GM12878 (cell line): Measurements from ENCODE around the gene SESN1. TPM values are rescaled to one million over a fixed set of nuclear protein-coding genes. Genes with fewer than 3 reads are reported as not detected.

Experiments used
- ATAC-seq: fragments of 200-7000 bp; cut with Tn5 transposase; 3 replicates; pipeline ENCODE4 v1.9.1; 2020; ENCODE audit warnings: mild to moderate bottlenecking, moderate library complexity
- BruUV-seq: library from RNA; stranded (reverse); fragments of 400-500 nt; replicated peaks from 2 replicates; lab custom pipeline; 2021; lab: Mats Ljungman, UMichigan
- CTCF ChIA-PET: fragments of 300-600 bp; sonication (Branson Sonifier 250); formaldehyde crosslinking; extraction: SDS; loops from one replicate; lab custom pipeline; 2021; ENCODE audit warnings: inconsistent platforms; lab: Yijun Ruan, JAX
- POLR2A ChIA-PET: fragments of 350-600 bp; formaldehyde crosslinking; extraction: SDS; loops from one replicate; lab custom pipeline; 2021; ENCODE audit warnings: inconsistent platforms; lab: Charles Lee
- RAD21 ChIA-PET: fragments of 300-600 bp; sonication (Branson Sonifier 250); formaldehyde crosslinking; loops from one replicate; lab custom pipeline; 2023; ENCODE audit warnings: antibody characterized with exemption; ENCODE audit not compliant: unreplicated experiment; lab: Charles Lee
- SMC1A ChIA-PET: fragments of 300-600 bp; sonication (Branson Sonifier 250); formaldehyde crosslinking; loops from one replicate; lab custom pipeline; 2023; ENCODE audit not compliant: unreplicated experiment, uncharacterized antibody; lab: Charles Lee
- DNase-seq: peaks from one replicate; pipeline ENCODE4 v3.0.0-alpha.2; 2011; ENCODE audit warnings: low read depth, low spot score
- FAIRE-seq: peaks from 3 replicates; lab custom pipeline; 2011; peaks lifted over from hg19 to GRCh38; lab: Jason Lieb, UNC
- H2AFZ ChIP-seq: 2 replicates; pipeline ENCODE4 v1.6.0; 2011; ENCODE audit warnings: low read depth, low read length, control low read depth; ENCODE audit not compliant: control insufficient read depth
- H3K27ac ChIP-seq: 2 replicates; pipeline ENCODE4 v1.5.1; 2011; ENCODE audit warnings: control low read depth; ENCODE audit not compliant: control insufficient read depth, insufficient read depth
- H3K27me3 ChIP-seq, 2 experiments: replicated peaks in 1 of 2; 2 replicates each; pipeline versions ENCODE4 v1.6.0 to v1.6.1; 2011; ENCODE audit warnings: low read length in 1 of 2; ENCODE audit not compliant: control insufficient read depth in 2 of 2, insufficient read depth in 2 of 2
- H3K36me3 ChIP-seq, 2 experiments: 2 replicates each; pipeline ENCODE4 v1.5.1; 2011; ENCODE audit warnings: low read length in 1 of 2; ENCODE audit not compliant: control insufficient read depth in 2 of 2, insufficient read depth in 2 of 2
- H3K4me1 ChIP-seq: 2 replicates; pipeline ENCODE4 v1.6.1; 2011; ENCODE audit warnings: mild to moderate bottlenecking, low read length, moderate library complexity, mixed read lengths; ENCODE audit not compliant: control insufficient read depth, insufficient read depth
- H3K4me2 ChIP-seq: 2 replicates; pipeline ENCODE4 v1.6.0; 2011; ENCODE audit warnings: control low read depth; ENCODE audit not compliant: control insufficient read depth, insufficient read depth
- H3K4me3 ChIP-seq: fragments of 200-600 bp; sonication (generic); 2 replicates; pipeline ENCODE4 v1.5.1; 2016
- H3K79me2 ChIP-seq: 2 replicates; pipeline ENCODE4 v1.6.0; 2011; ENCODE audit warnings: low read length; ENCODE audit not compliant: control insufficient read depth, insufficient read depth
- H3K9ac ChIP-seq: 2 replicates; pipeline ENCODE4 v1.8.0; 2011; ENCODE audit warnings: low read length, control low read depth, mixed read lengths; ENCODE audit not compliant: control insufficient read depth, insufficient read depth
- H3K9me3 ChIP-seq: replicated peaks from 3 replicates; pipeline ENCODE4 v1.5.1; 2011; ENCODE audit warnings: mild to moderate bottlenecking, low read length; ENCODE audit not compliant: control insufficient read depth, insufficient read depth
- H4K20me1 ChIP-seq: 2 replicates; pipeline ENCODE4 v1.6.0; 2011; ENCODE audit not compliant: control insufficient read depth, insufficient read depth
- EGR1 ChIP-seq, 2 experiments: IDR thresholded peaks; 1 replicate in 1 of 2; 2 replicates in 1 of 2; pipeline ENCODE4 v1.6.1; 2011 to 2012; ENCODE audit warnings: low read depth in 2 of 2, low read length in 2 of 2, borderline replicate concordance in 1 of 2, mild to moderate bottlenecking in 1 of 2, moderate library complexity in 1 of 2
- ETV6 ChIP-seq, 2 experiments: fragments of 450-650 bp in 1 of 2; IDR thresholded peaks in 1 of 2; conservative IDR thresholded peaks in 1 of 2; 2 replicates each; pipeline ENCODE4 v1.6.1; 2014; ENCODE audit warnings: antibody characterized with exemption in 1 of 2, borderline replicate concordance in 1 of 2, low read depth in 1 of 2, mild to moderate bottlenecking in 1 of 2, moderate library complexity in 1 of 2
- FOS ChIP-seq: IDR thresholded peaks from 3 replicates; pipeline ENCODE4 v1.6.1; 2011; ENCODE audit warnings: borderline replicate concordance; ENCODE audit not compliant: insufficient read length; ENCODE audit errors: extremely low read depth
- FOXK2 ChIP-seq: fragments of 450-650 bp; IDR thresholded peaks from 2 replicates; pipeline ENCODE4 v1.6.1; 2017; ENCODE audit warnings: mild to moderate bottlenecking, moderate library complexity
- MEF2A ChIP-seq: IDR thresholded peaks from 2 replicates; pipeline ENCODE4 v1.6.1; 2011; ENCODE audit warnings: low read depth, mild to moderate bottlenecking, low read length, moderate library complexity; ENCODE audit not compliant: insufficient read depth
- RAD21 ChIP-seq: IDR thresholded peaks from 2 replicates; pipeline ENCODE4 v1.6.1; 2011; ENCODE audit warnings: mild to moderate bottlenecking, low read depth, low read length, moderate library complexity; ENCODE audit not compliant: insufficient read depth
- SMARCA5 ChIP-seq: fragments of 450-650 bp; IDR thresholded peaks from 2 replicates; pipeline ENCODE4 v1.6.1; 2017; ENCODE audit warnings: mild to moderate bottlenecking
- SPI1 ChIP-seq: IDR thresholded peaks from 2 replicates; pipeline ENCODE4 v1.6.1; 2011; ENCODE audit warnings: low read depth, mild to moderate bottlenecking, low read length, moderate library complexity, borderline replicate concordance; ENCODE audit not compliant: insufficient read depth
- SUPT20H ChIP-seq: IDR thresholded peaks from 2 replicates; pipeline ENCODE4 v1.6.1; 2011; ENCODE audit warnings: low read depth, mild to moderate bottlenecking, low read length, moderate library complexity, borderline replicate concordance; ENCODE audit not compliant: control insufficient read depth
- ZBED1 ChIP-seq: IDR thresholded peaks from 2 replicates; pipeline ENCODE4 v1.6.1; 2016; ENCODE audit warnings: borderline replicate concordance
- ZNF384 ChIP-seq: IDR thresholded peaks from 2 replicates; pipeline ENCODE4 v1.6.1; 2012; ENCODE audit warnings: low read depth, mild to moderate bottlenecking, low read length, improper control_type of control experiment, borderline replicate concordance
- WGBS: methylation state at CpG from one replicate; pipeline ENCODE4 v1.1.6; 2016; ENCODE audit warnings: low lambda C conversion rate; ENCODE audit not compliant: insufficient replicate concordance, insufficient coverage; ENCODE audit errors: missing lambda C conversion rate; 5-methylcytosine and 5-hydroxymethylcytosine counted together
- in situ Hi-C: fragments of 300-500 bp; cut with MboI; formaldehyde crosslinking; loops from 9 replicates; pipeline ENCODE4 v1.14.3; 2018; ENCODE audit warnings: mixed read lengths
- intact Hi-C: fragments of 100-400 bp; cut with micrococcal nuclease; formaldehyde crosslinking; loops from one replicate; pipeline ENCODE4 v1.14.2; 2022; ENCODE audit not compliant: unreplicated experiment
- polyA plus RNA-seq, 11 experiments: library from polyadenylated mRNA; depleted of rRNA in 4 of 11; unstranded in 6 of 11; stranded (reverse) in 5 of 11; fragments of >200 nt; fragmentation: Nextera tagmentation in 4 of 11; fragmentation: Illumina TruSeq in 1 of 11; extraction: Ambion mirVana in 4 of 11; extraction: Trizol in 1 of 11; gene quantifications; 1 replicate in 1 of 11; 2 replicates in 10 of 11; pipeline versions ENCODE4 v1.2.1 to v1.2.3, GENCODE V29; 2011 to 2016; ENCODE audit warnings: inconsistent platforms in 2 of 11, missing spikeins in 2 of 11, low read depth in 1 of 11
- total RNA-seq, 4 experiments: library from RNA; depleted of rRNA in 3 of 4; stranded (reverse); fragments of >200 nt in 3 of 4; fragmentation: Illumina TruSeq in 1 of 4; extraction: Trizol in 1 of 4; gene quantifications; 2 replicates each; pipeline versions ENCODE4 v1.2.1 to v1.2.3, GENCODE V29; 2013 to 2021

The SESN1 gene
- total and polyA plus RNA-seq, 10 of the 15 experiments (the other 5 are each of a cell fraction or from before 2014, with no cell fraction given), result 1.3 to 13.0 (median 3.3) TPM

GRCh38 chr6:108998485-108998884 is 96.2 kb downstream of the SESN1 start:
- H3K9ac ChIP-seq, result no peak overlapping the region
- no peaks in the 10 kb centered on the region for H3K79me2 ChIP-seq
- DNase-seq (no peak), FAIRE-seq (no peak), ATAC-seq (no peak)
- no peaks in the 10 kb centered on the region for H4K20me1 ChIP-seq
- TF ChIP-seq FOXK2, result no peak
- no peak for TF ChIP-seq SPI1
- no peak for TF ChIP-seq ZBED1
- TF ChIP-seq FOS, result no peak
- no peak for TF ChIP-seq ZNF384
- no peak for TF ChIP-seq SMARCA5
- TF ChIP-seq EGR1 (IDR thresholded peaks at IDR 0.05; ENCODE audit: borderline replicate concordance in 1 of 2, low read depth in 2 of 2, low read length in 2 of 2), result no peak
- TF ChIP-seq ETV6 (conservative IDR thresholded peaks at IDR 0.05 in 1 of 2, IDR thresholded peaks at IDR 0.05 in 1 of 2; ENCODE audit: borderline replicate concordance in 1 of 2, low read depth in 1 of 2), result no peak
- H3K4me2 ChIP-seq, result no peak overlapping the region
- no peaks in the 10 kb centered on the region for H3K27me3 ChIP-seq
- CTCF ChIA-PET, result no interaction called here
- no peaks in the 10 kb centered on the region for H3K36me3 ChIP-seq
- RAD21 ChIA-PET, result no interaction called here
- no peaks in the 10 kb centered on the region for H3K9me3 ChIP-seq
- WGBS, result 94% methylated on average over 3 of the region's 3 CpGs
- SMC1A ChIA-PET, result no interaction called here
- BruUV-seq, result no TSS peak
- intact Hi-C loops (no loop called here), in situ Hi-C loops (no loop called here)
- no peaks in the 10 kb centered on the region for H3K4me1 ChIP-seq
- POLR2A ChIA-PET, result no interaction called here
- no peak overlapping the region for H3K27ac ChIP-seq
- no peak overlapping the region for H3K4me3 ChIP-seq
- H2AFZ ChIP-seq, result no peak overlapping the region

GRCh38 chr6:108996208-108996607 is 98.4 kb downstream of the SESN1 start:
- Histone ChIP-seq H3K27me3 (no peaks in the 10 kb centered on the region), H3K4me3 (no peak overlapping the region), H4K20me1 (no peaks in the 10 kb centered on the region), H3K9me3 (no peaks in the 10 kb centered on the region), H3K4me1 (no peaks in the 10 kb centered on the region), H2AFZ (no peak overlapping the region), H3K36me3 (no peaks in the 10 kb centered on the region), H3K4me2 (no peak overlapping the region), H3K9ac (no peak overlapping the region), H3K79me2 (no peaks in the 10 kb centered on the region), H3K27ac (no peak overlapping the region)
- FAIRE-seq (no peak), DNase-seq (no peak), ATAC-seq (no peak)
- ChIA-PET RAD21 (no interaction called here), CTCF (interaction anchor here (0.7 to 1.4 kb wide), 2 partner anchors 77 kb away, joined by 3 read pairs; no protein-coding TSS in a partner anchor), SMC1A (interaction anchor here (1.1 kb wide), 1 partner anchor 77 kb away, joined by 3 read pairs; no protein-coding TSS in a partner anchor), POLR2A (no interaction called here)
- no peak for TF ChIP-seq SUPT20H
- no peak for TF ChIP-seq RAD21
- no peak for TF ChIP-seq MEF2A
- 58% methylated on average over 1 of the region's 1 CpG for WGBS
- intact Hi-C loops (no loop called here), in situ Hi-C loops (no loop called here)
- BruUV-seq, result no TSS peak
